Placental pericyte (primary cell): ENCODE results near the gene FMR1. TPM values are rescaled to one million over a fixed set of nuclear protein-coding genes. Genes with fewer than 3 reads are reported as not detected.

Experiments used
- small RNA-seq: library from RNA; depleted of rRNA; stranded (forward); fragments of <200 nt; gene quantifications from one replicate; pipeline ENCODE3, GENCODE V24; 2012; ENCODE audit warnings: low replicate concordance
- total RNA-seq: library from RNA; depleted of rRNA; stranded (reverse); fragments of >200 nt; gene quantifications from 2 replicates; pipeline ENCODE4 v1.2.3, GENCODE V29; 2012

Gene FMR1
- 21.0 and 26.7 TPM in 2 replicates for total RNA-seq

DNA sequence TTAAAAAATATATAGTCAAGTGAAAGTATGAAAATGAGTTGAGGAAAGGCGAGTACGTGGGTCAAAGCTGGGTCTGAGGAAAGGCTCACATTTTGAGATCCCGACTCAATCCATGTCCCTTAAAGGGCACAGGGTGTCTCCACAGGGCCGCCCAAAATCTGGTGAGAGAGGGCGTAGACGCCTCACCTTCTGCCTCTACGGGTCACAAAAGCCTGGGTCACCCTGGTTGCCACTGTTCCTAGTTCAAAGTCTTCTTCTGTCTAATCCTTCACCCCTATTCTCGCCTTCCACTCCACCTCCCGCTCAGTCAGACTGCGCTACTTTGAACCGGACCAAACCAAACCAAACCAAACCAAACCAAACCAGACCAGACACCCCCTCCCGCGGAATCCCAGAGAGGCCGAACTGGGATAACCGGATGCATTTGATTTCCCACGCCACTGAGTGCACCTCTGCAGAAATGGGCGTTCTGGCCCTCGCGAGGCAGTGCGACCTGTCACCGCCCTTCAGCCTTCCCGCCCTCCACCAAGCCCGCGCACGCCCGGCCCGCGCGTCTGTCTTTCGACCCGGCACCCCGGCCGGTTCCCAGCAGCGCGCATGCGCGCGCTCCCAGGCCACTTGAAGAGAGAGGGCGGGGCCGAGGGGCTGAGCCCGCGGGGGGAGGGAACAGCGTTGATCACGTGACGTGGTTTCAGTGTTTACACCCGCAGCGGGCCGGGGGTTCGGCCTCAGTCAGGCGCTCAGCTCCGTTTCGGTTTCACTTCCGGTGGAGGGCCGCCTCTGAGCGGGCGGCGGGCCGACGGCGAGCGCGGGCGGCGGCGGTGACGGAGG, at the start of gene FMR1:
Gene FMR1 (plus strand): TSS at position 728 of the 831 bp plus-strand sequence. CDS start 261 bp downstream, outside the sequence.

DNA sequence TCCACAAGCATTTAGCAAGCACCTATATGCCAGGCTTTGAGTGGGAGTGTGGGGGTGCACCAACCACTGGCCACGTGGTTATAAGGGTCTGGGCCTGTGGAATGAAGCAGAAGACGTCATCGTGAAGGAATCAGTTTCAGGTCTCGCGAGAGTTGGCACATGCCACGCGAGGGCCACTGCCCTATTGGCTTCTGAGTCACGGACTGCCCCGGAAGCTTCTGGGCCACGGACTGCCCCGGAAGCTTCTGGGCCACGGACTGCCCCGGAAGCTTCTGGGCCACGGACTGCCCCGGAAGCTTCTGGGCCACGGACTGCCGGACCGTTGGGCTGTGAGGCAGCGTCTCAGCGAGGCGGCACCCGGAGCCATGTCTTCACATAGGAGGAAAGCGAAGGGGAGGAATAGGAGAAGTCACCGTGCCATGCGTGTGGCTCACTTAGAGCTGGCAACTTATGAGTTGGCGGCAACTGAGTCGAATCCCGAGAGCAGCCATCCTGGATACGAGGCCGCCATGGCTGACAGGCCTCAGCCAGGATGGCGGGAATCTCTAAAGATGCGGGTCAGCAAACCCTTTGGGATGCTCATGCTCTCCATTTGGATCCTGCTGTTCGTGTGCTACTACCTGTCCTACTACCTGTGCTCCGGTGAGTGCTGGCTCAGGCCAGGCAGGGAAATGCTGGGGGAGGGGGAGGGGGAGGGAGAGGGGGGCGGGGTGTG, 69.5 kb downstream of the FMR1 start, which contains the start of gene FMR1NB:
Gene FMR1NB (plus strand): TSS at position 300 of the 715 bp plus-strand sequence. CDS start 66 bp downstream, at position 366.

Small RNA genes within 50 kb of the gene (small RNA-seq; reads per million reads assigned to genes)
- not detected for gene RF02118

Other genes starting within 250 kb of the FMR1 start
- not detected in 2 replicates for gene FMR1NB, start 69.4 kb downstream of the FMR1 start, total RNA-seq